Epithelial cell of esophagus (primary cell): ENCODE results near the gene RPLP2.

Experiments used
- DNase-seq: peaks from one replicate; pipeline ENCODE4 v3.0.0; 2010; ENCODE audit warnings: low read depth
- H3K4me3 ChIP-seq: 2 replicates; pipeline ENCODE4 v1.5.1; 2011; ENCODE audit warnings: mild to moderate bottlenecking, low read length, control low read depth
- CTCF ChIP-seq: IDR thresholded peaks from 2 replicates; pipeline ENCODE4 v1.5.1; 2011; ENCODE audit warnings: low read depth, mild to moderate bottlenecking, low read length, control low read depth, inconsistent platforms; ENCODE audit not compliant: insufficient read depth; ENCODE audit errors: missing control alignments

Gene RPLP2

GRCh38 chr11:802693-803466 lies 6.9 kb upstream of the RPLP2 start:
- DNase-seq = no peak
- no peak for TF ChIP-seq CTCF
- no peak overlapping the region for H3K4me3 ChIP-seq

GRCh38 chr11:803467-803742 lies 6.4 kb upstream of the RPLP2 start:
- DNase-seq = no peak
- no peak for TF ChIP-seq CTCF
- no peak overlapping the region for H3K4me3 ChIP-seq

- TF ChIP-seq CTCF = no peak
Measured at GRCh38 chr11:803770-804598, 5.8 kb upstream of the RPLP2 start.

GRCh38 chr11:804599-804964 lies 5.2 kb upstream of the RPLP2 start:
- H3K4me3 ChIP-seq = peak overlapping the region; percentile 75
- no peak for DNase-seq
- TF ChIP-seq CTCF = no peak

More at GRCh38 chr11:803770-804598, 5.8 kb upstream of the RPLP2 start:
- DNase-seq = peak; percentile 77
- H3K4me3 ChIP-seq = peak overlapping the region; percentile 75

DNA sequence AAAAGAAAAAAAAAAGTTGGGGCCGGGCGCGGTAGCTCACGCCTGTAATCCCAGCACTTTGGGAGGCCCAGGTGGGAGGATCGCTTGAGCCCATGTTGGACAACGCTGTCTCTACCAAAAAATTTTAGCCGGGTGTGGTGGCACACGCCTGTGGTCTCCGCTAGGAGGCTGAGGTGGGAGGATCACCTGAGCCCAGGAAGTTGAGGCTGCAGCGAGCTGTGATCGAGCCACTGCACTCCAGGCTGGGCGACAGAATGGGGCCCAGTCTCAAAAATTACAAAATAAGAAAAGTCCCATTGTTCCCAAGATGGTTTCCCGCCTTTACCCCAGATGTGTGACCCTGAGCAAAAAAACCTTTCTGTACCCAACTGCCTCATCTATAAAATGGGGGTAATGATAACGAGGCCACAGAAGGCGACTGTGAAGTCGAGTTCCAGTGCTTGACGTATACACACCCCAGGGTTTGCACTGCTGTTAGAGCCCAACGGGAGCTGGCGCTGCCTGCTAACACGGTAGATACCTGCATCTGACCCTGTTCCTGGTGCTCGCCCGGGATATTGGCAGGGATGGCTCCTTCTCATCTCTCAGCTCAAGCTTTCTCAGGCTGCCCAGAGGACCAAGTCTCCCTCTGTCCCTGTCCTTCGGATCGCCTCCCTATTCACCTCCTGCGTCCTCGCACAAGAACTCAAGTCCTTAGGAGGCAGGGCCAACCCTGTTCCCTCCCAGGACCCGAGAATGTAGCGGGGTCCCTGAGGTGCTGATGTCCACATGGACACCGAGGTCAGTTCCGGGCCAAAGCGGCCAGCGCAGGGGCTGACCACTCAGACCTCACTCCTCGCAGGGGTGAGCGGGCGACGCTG lies 1.1 kb upstream of the RPLP2 start:
- no peak for TF ChIP-seq CTCF
- H3K4me3 ChIP-seq = peak overlapping the region; percentile 92
- no peak for DNase-seq

GRCh38 chr11:810040-810567 lies 337 bp downstream of the RPLP2 start:
- DNase-seq = no peak
- TF ChIP-seq CTCF = no peak

More at GRCh38 chr11:810040-810567, 337 bp downstream of the RPLP2 start:
- H3K4me3 ChIP-seq = peak overlapping the region; percentile 92
